Measurements from ENCODE around the gene PCSK5.

- TF ChIP-seq, protein P1, sequence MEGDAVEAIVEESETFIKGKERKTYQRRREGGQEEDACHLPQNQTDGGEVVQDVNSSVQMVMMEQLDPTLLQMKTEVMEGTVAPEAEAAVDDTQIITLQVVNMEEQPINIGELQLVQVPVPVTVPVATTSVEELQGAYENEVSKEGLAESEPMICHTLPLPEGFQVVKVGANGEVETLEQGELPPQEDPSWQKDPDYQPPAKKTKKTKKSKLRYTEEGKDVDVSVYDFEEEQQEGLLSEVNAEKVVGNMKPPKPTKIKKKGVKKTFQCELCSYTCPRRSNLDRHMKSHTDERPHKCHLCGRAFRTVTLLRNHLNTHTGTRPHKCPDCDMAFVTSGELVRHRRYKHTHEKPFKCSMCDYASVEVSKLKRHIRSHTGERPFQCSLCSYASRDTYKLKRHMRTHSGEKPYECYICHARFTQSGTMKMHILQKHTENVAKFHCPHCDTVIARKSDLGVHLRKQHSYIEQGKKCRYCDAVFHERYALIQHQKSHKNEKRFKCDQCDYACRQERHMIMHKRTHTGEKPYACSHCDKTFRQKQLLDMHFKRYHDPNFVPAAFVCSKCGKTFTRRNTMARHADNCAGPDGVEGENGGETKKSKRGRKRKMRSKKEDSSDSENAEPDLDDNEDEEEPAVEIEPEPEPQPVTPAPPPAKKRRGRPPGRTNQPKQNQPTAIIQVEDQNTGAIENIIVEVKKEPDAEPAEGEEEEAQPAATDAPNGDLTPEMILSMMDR (IDR thresholded peaks at IDR 0.05; ENCODE audit: poor library complexity): no peak
- TF ChIP-seq EZH2phosphoT487 (IDR thresholded peaks at IDR 0.05; ENCODE audit: low read depth, severe bottlenecking, unreplicated experiment): no peak
- no peak for TF ChIP-seq EZH2 (IDR thresholded peaks at IDR 0.05; ENCODE audit: borderline replicate concordance)
These were observed 488.0 kb downstream of the PCSK5 start for GRCh38 chr9:76378367-76379073.
